Activated T-helper 1 cell treated with anti-CD3 and anti-CD28 coated beads, Interleukin-12 subunit alpha, Interleukin-12 subunit beta, Interleukin-2, Interleukin-4 antibody, amounts not matched to agents 30 ng/mL and 10 ng/mL and 1 ng/mL, durations not matched to agents 14 hours and 24 hours and 36 hours (primary cell): Measurements from ENCODE around the gene ATP9B. TPM values are rescaled to one million over a fixed set of nuclear protein-coding genes. Genes with fewer than 3 reads are reported as not detected.
"Not testable (repeated sequence)": the region's sequence is repeated elsewhere in the genome, so short reads cannot be mapped to it uniquely, and the experiment has no call there.

Source experiments
- DNase-seq: peaks from one replicate; pipeline ENCODE4 v3.0.0; 2021; ENCODE audit warnings: low spot score
- H3K27ac Mint-ChIP-seq: one replicate; pipeline ENCODE4 v1.8.0; 2021; ENCODE audit warnings: mild to moderate bottlenecking, mixed read lengths
- H3K27me3 Mint-ChIP-seq: one replicate; pipeline ENCODE4 v1.8.0; 2022; ENCODE audit warnings: mild to moderate bottlenecking, moderate library complexity, mixed read lengths; ENCODE audit not compliant: insufficient read depth
- H3K36me3 Mint-ChIP-seq: one replicate; pipeline ENCODE4 v1.8.0; 2021; ENCODE audit warnings: low read depth, mixed read lengths
- H3K4me1 Mint-ChIP-seq: one replicate; pipeline ENCODE4 v1.8.0; 2021; ENCODE audit warnings: low read depth, mixed read lengths
- H3K4me3 Mint-ChIP-seq: one replicate; pipeline ENCODE4 v1.8.0; 2021; ENCODE audit warnings: mild to moderate bottlenecking, moderate library complexity, mixed read lengths
- H3K9me3 Mint-ChIP-seq: one replicate; pipeline ENCODE4 v1.8.0; 2021; ENCODE audit warnings: mixed read lengths
- intact Hi-C: fragments of 100-400 bp; cut with micrococcal nuclease; formaldehyde crosslinking; loops from one replicate; pipeline ENCODE4 v1.15.1; 2024
- total RNA-seq: library from RNA; stranded (reverse); gene quantifications from 2 replicates; pipeline ENCODE4 v1.2.3, GENCODE V29; 2022

ATP9B gene
- total RNA-seq, 1 donor from 2014 or later: 26.1 TPM

- Mint-ChIP-seq H3K4me1 (peaks cover 23% of the 10 kb centered on the region), H3K9me3 (peaks cover 11% of the 10 kb centered on the region), H3K36me3 (peaks cover 49% of the 10 kb centered on the region)
- H3K27me3 Mint-ChIP-seq, H3K27ac Mint-ChIP-seq, H3K4me3 Mint-ChIP-seq, intact Hi-C loops, DNase-seq: not testable (repeated sequence)
These were observed 9.6 kb downstream of the ATP9B start for GRCh38 chr18:79078791-79079190.

- Mint-ChIP-seq H3K9me3 (peaks cover 3% of the 10 kb centered on the region), H3K4me1 (peaks cover 6% of the 10 kb centered on the region), H3K27me3 (no peaks in the 10 kb centered on the region), H3K36me3 (peaks cover 8% of the 10 kb centered on the region), H3K27ac (no peak overlapping the region), H3K4me3 (no peak overlapping the region)
- intact Hi-C loops: no loop called here
- no peak for DNase-seq
These were observed 23.7 kb downstream of the ATP9B start for GRCh38 chr18:79092874-79093273.

- no peak overlapping the region for H3K27ac Mint-ChIP-seq
- H3K27me3 Mint-ChIP-seq: no peaks in the 10 kb centered on the region
- DNase-seq: no peak
- H3K4me3 Mint-ChIP-seq: no peak overlapping the region
- intact Hi-C loops: no loop called here
- H3K4me1 Mint-ChIP-seq: peaks cover 6% of the 10 kb centered on the region
- peaks cover 3% of the 10 kb centered on the region for H3K9me3 Mint-ChIP-seq
- peaks cover 10% of the 10 kb centered on the region for H3K36me3 Mint-ChIP-seq
These were observed 24.8 kb downstream of the ATP9B start for GRCh38 chr18:79093986-79094385.

- intact Hi-C loops: no loop called here
- H3K36me3 Mint-ChIP-seq: peaks cover 13% of the 10 kb centered on the region
- H3K4me1 Mint-ChIP-seq: peaks cover 6% of the 10 kb centered on the region
- H3K27me3 Mint-ChIP-seq: no peaks in the 10 kb centered on the region
- DNase-seq: no peak
- no peaks in the 10 kb centered on the region for H3K9me3 Mint-ChIP-seq
- no peak overlapping the region for H3K4me3 Mint-ChIP-seq
- no peak overlapping the region for H3K27ac Mint-ChIP-seq
These were observed 26.0 kb downstream of the ATP9B start for GRCh38 chr18:79095216-79095615.

GRCh38 chr18:79100944-79101343 is 31.8 kb downstream of the ATP9B start:
- intact Hi-C loops: no loop called here
- no peak for DNase-seq
- H3K27me3 Mint-ChIP-seq: no peaks in the 10 kb centered on the region
- H3K36me3 Mint-ChIP-seq: peaks cover 23% of the 10 kb centered on the region
- no peaks in the 10 kb centered on the region for H3K9me3 Mint-ChIP-seq
- no peak overlapping the region for H3K4me3 Mint-ChIP-seq
- no peak overlapping the region for H3K27ac Mint-ChIP-seq
- peaks cover 14% of the 10 kb centered on the region for H3K4me1 Mint-ChIP-seq

- no peak overlapping the region for H3K4me3 Mint-ChIP-seq
- no peaks in the 10 kb centered on the region for H3K9me3 Mint-ChIP-seq
- DNase-seq: no peak
- H3K36me3 Mint-ChIP-seq: peaks cover 16% of the 10 kb centered on the region
- H3K4me1 Mint-ChIP-seq: peaks cover 17% of the 10 kb centered on the region
- no peaks in the 10 kb centered on the region for H3K27me3 Mint-ChIP-seq
- no peak overlapping the region for H3K27ac Mint-ChIP-seq
- intact Hi-C loops: no loop called here
These were observed 33.7 kb downstream of the ATP9B start for GRCh38 chr18:79102886-79103285.

- DNase-seq: no peak
- Mint-ChIP-seq H3K27me3 (no peaks in the 10 kb centered on the region), H3K27ac (no peak overlapping the region), H3K4me3 (no peak overlapping the region), H3K9me3 (no peaks in the 10 kb centered on the region), H3K4me1 (peaks cover 19% of the 10 kb centered on the region), H3K36me3 (peaks cover 14% of the 10 kb centered on the region)
- intact Hi-C loops: no loop called here
These were observed 34.9 kb downstream of the ATP9B start for GRCh38 chr18:79104137-79104536.

- peaks cover 12% of the 10 kb centered on the region for H3K36me3 Mint-ChIP-seq
- H3K27me3 Mint-ChIP-seq: no peaks in the 10 kb centered on the region
- H3K4me1 Mint-ChIP-seq: peaks cover 19% of the 10 kb centered on the region
- no peak overlapping the region for H3K4me3 Mint-ChIP-seq
- no peak for DNase-seq
- H3K9me3 Mint-ChIP-seq: no peaks in the 10 kb centered on the region
- H3K27ac Mint-ChIP-seq: no peak overlapping the region
- intact Hi-C loops: no loop called here
These were observed 36.3 kb downstream of the ATP9B start for GRCh38 chr18:79105455-79105854.

GRCh38 chr18:79106084-79106483 is 36.9 kb downstream of the ATP9B start:
- Mint-ChIP-seq H3K27me3 (no peaks in the 10 kb centered on the region), H3K4me3 (no peak overlapping the region), H3K9me3 (no peaks in the 10 kb centered on the region), H3K4me1 (peaks cover 19% of the 10 kb centered on the region), H3K27ac (no peak overlapping the region), H3K36me3 (peaks cover 9% of the 10 kb centered on the region)
- no peak for DNase-seq
- intact Hi-C loops: no loop called here

GRCh38 chr18:79107886-79108285 is 38.7 kb downstream of the ATP9B start:
- peaks cover 17% of the 10 kb centered on the region for H3K4me1 Mint-ChIP-seq
- no peak overlapping the region for H3K4me3 Mint-ChIP-seq
- no peaks in the 10 kb centered on the region for H3K27me3 Mint-ChIP-seq
- intact Hi-C loops: no loop called here
- DNase-seq: no peak
- peaks cover 3% of the 10 kb centered on the region for H3K36me3 Mint-ChIP-seq
- no peak overlapping the region for H3K27ac Mint-ChIP-seq
- no peaks in the 10 kb centered on the region for H3K9me3 Mint-ChIP-seq

- Mint-ChIP-seq H3K4me3 (no peak overlapping the region), H3K27me3 (no peaks in the 10 kb centered on the region), H3K9me3 (no peaks in the 10 kb centered on the region), H3K27ac (no peak overlapping the region), H3K4me1 (peaks cover 9% of the 10 kb centered on the region), H3K36me3 (peaks cover 3% of the 10 kb centered on the region)
- intact Hi-C loops: no loop called here
- DNase-seq: no peak
These were observed 39.5 kb downstream of the ATP9B start for GRCh38 chr18:79108549-79109215.

GRCh38 chr18:79111483-79111882 is 42.3 kb downstream of the ATP9B start:
- intact Hi-C loops: no loop called here
- Mint-ChIP-seq H3K27ac (no peak overlapping the region), H3K36me3 (peaks cover 12% of the 10 kb centered on the region), H3K4me1 (peaks cover 5% of the 10 kb centered on the region), H3K9me3 (peaks cover 3% of the 10 kb centered on the region), H3K27me3 (no peaks in the 10 kb centered on the region), H3K4me3 (no peak overlapping the region)
- no peak for DNase-seq

GRCh38 chr18:79117385-79117784 is 48.2 kb downstream of the ATP9B start:
- Mint-ChIP-seq H3K4me3 (no peak overlapping the region), H3K27me3 (no peaks in the 10 kb centered on the region), H3K36me3 (peaks cover 11% of the 10 kb centered on the region), H3K4me1 (no peaks in the 10 kb centered on the region), H3K9me3 (peaks cover 3% of the 10 kb centered on the region), H3K27ac (no peak overlapping the region)
- DNase-seq: no peak
- intact Hi-C loops: no loop called here

GRCh38 chr18:79117788-79118187 is 48.6 kb downstream of the ATP9B start:
- Mint-ChIP-seq H3K27ac (no peak overlapping the region), H3K4me3 (no peak overlapping the region), H3K9me3 (peaks cover 3% of the 10 kb centered on the region), H3K36me3 (peaks cover 11% of the 10 kb centered on the region), H3K27me3 (no peaks in the 10 kb centered on the region), H3K4me1 (no peaks in the 10 kb centered on the region)
- no peak for DNase-seq
- intact Hi-C loops: no loop called here
